Amygdala (tissue), 56 donors: ENCODE measurements around the gene HOATZ.
A peak's percentile ranks its signal among the peaks of the same experiment; 100 is the strongest.

Experiments
- DNase-seq, 56 donors: peaks; one replicate each; lab custom pipeline; 2025; lab: John Stamatoyannopoulos, UW

The HOATZ gene

GRCh38 chr11:111573821-111574249 is 59.3 kb downstream of the HOATZ start:
- no peak for DNase-seq

- DNase-seq: no peak
Observed at GRCh38 chr11:111574373-111575225, 60.0 kb downstream of the HOATZ start.

- no peak for DNase-seq
Observed at GRCh38 chr11:111575740-111576139, 61.2 kb downstream of the HOATZ start.

GRCh38 chr11:111577821-111578220 is 63.2 kb downstream of the HOATZ start:
- no peak for DNase-seq

- no peak for DNase-seq
Observed at GRCh38 chr11:111581341-111581740, 66.8 kb downstream of the HOATZ start.

- no peak for DNase-seq
Observed at GRCh38 chr11:111582163-111582562, 67.6 kb downstream of the HOATZ start.

- DNase-seq: no peak
Observed at GRCh38 chr11:111582881-111583280, 68.3 kb downstream of the HOATZ start.

GRCh38 chr11:111585371-111585770 is 70.8 kb downstream of the HOATZ start:
- DNase-seq: no peak

- peak in 2 of 56 donors; percentile 23 to 60 for DNase-seq
Observed at GRCh38 chr11:111586388-111586831, 71.8 kb downstream of the HOATZ start.
